NB4 (cell line): ENCODE data around the gene BAZ1A.

Experiments
- DNase-seq: peaks from one replicate; pipeline ENCODE4 v3.0.0; 2010; ENCODE audit warnings: low read depth
- H3K4me3 ChIP-seq: one replicate; pipeline ENCODE4 v1.5.1; 2011; ENCODE audit warnings: mild to moderate bottlenecking, low read depth, low read length, moderate library complexity
- MAX ChIP-seq: IDR thresholded peaks from 2 replicates; pipeline ENCODE4 v1.6.1; 2011; ENCODE audit warnings: low read depth, low read length
- MYC ChIP-seq: IDR thresholded peaks from 2 replicates; pipeline ENCODE4 v1.6.1; 2011; ENCODE audit warnings: low read depth, low read length
- POLR2A ChIP-seq: IDR thresholded peaks from 2 replicates; pipeline ENCODE4 v1.6.1; 2011; ENCODE audit warnings: mild to moderate bottlenecking; ENCODE audit not compliant: insufficient read length; ENCODE audit errors: extremely low read depth
- TF ChIP-seq, protein P1 (sequence below): IDR thresholded peaks from one replicate; pipeline ENCODE4 v1.5.1; 2012; ENCODE audit warnings: low read depth, low read length

Gene BAZ1A

GRCh38 chr14:34858765-34859164, 16.4 kb downstream of the BAZ1A start:
- DNase-seq: no peak
- H3K4me3 ChIP-seq: no peak overlapping the region
- TF ChIP-seq, protein P1, sequence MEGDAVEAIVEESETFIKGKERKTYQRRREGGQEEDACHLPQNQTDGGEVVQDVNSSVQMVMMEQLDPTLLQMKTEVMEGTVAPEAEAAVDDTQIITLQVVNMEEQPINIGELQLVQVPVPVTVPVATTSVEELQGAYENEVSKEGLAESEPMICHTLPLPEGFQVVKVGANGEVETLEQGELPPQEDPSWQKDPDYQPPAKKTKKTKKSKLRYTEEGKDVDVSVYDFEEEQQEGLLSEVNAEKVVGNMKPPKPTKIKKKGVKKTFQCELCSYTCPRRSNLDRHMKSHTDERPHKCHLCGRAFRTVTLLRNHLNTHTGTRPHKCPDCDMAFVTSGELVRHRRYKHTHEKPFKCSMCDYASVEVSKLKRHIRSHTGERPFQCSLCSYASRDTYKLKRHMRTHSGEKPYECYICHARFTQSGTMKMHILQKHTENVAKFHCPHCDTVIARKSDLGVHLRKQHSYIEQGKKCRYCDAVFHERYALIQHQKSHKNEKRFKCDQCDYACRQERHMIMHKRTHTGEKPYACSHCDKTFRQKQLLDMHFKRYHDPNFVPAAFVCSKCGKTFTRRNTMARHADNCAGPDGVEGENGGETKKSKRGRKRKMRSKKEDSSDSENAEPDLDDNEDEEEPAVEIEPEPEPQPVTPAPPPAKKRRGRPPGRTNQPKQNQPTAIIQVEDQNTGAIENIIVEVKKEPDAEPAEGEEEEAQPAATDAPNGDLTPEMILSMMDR: no peak
- TF ChIP-seq MYC (no peak), POLR2A (no peak), MAX (no peak)

GRCh38 chr14:34857689-34858449, 17.3 kb downstream of the BAZ1A start:
- TF ChIP-seq MYC (no peak), POLR2A (no peak), MAX (no peak)
- TF ChIP-seq, protein P1: no peak
- H3K4me3 ChIP-seq: no peak overlapping the region
- DNase-seq: peak; percentile 71

- H3K4me3 ChIP-seq: no peak overlapping the region
- DNase-seq: no peak
- TF ChIP-seq POLR2A: no peak
- TF ChIP-seq MAX: no peak
- TF ChIP-seq, protein P1: no peak
- no peak for TF ChIP-seq MYC
Measured at GRCh38 chr14:34853041-34853440, 22.1 kb downstream of the BAZ1A start.

GRCh38 chr14:34851395-34851794, 23.8 kb downstream of the BAZ1A start:
- DNase-seq: no peak
- TF ChIP-seq POLR2A (no peak), MAX (no peak), MYC (no peak)
- TF ChIP-seq, protein P1: no peak
- H3K4me3 ChIP-seq: no peak overlapping the region

DNA sequence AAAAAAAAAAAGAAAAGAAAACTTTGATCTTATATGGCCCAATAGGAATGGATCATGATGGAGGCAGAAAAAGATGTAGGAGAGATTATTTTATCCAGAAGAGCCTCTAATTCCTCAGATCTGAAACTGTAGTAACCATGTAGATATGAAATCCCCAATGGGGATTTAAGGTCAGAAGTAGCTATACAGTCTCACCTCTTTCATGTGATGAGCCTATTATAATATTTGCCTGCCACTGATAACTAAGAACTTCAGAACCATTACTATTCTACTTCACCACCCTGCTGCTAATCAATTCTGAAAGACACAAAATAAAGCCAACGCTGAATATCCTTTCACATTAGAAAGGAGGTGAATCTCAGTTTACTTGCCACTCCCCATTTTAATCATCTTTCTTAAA, 29.3 kb downstream of the BAZ1A start:
- DNase-seq: no peak
- H3K4me3 ChIP-seq: no peak overlapping the region
- TF ChIP-seq MAX (no peak), POLR2A (no peak), MYC (no peak)
- TF ChIP-seq, protein P1: no peak
